Stimulated activated CD8-positive, alpha-beta memory T cell treated with anti-CD3 and anti-CD28 coated beads, Interleukin-12 subunit alpha, Interleukin-12 subunit beta, amount 100 ng/mL, for 1 hour (primary cell): Measurements from ENCODE around the gene UQCRC1.
"Not testable (repeated sequence)": the region's sequence is repeated elsewhere in the genome, so short reads cannot be mapped to it uniquely, and the experiment has no call there.

Experiments
- DNase-seq: peaks from one replicate; pipeline ENCODE4 v3.0.0-alpha.2; 2020; ENCODE audit warnings: low read depth

UQCRC1 gene

GRCh38 chr3:48553886-48554845 is 55.3 kb downstream of the UQCRC1 start:
- no peak for DNase-seq

GRCh38 chr3:48553361-48553760 is 56.1 kb downstream of the UQCRC1 start:
- no peak for DNase-seq

GRCh38 chr3:48552111-48552951 is 57.1 kb downstream of the UQCRC1 start:
- no peak for DNase-seq

DNA sequence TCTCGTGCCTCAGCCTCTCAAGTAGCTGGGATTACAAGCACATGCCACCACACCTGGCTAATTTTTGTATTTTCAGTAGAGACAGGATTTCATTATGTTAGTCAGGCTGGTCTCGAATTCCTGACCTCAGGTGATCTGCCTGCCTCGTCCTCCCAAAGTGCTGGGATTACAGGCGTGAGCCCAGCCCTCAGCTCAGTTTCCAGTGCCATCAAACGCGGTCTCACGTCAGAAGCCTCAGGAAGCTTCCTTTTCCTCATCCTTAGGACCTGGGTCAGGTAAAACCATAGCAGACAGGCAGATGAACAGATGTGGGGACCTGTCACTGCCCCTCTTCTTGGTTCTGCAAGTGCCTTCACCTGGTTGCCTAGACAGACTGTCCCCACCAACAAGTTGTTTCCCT is 57.8 kb downstream of the UQCRC1 start:
- not testable (repeated sequence) for DNase-seq
